Measurements from ENCODE around the gene KHDC1.
"Not testable (repeated sequence)": the region's sequence is repeated elsewhere in the genome, so short reads cannot be mapped to it uniquely, and the experiment has no call there.

The KHDC1 gene

GRCh38 chr6:73262671-73263569 is at the start of gene KHDC1:
TSS of gene KHDC1 (minus strand) at chr6:73263196. CDS start at chr6:73242517, 20,679 bp downstream.
- H3K4me3 ChIP-seq (ENCODE audit: control insufficient read depth, low read depth, low read length): peak within 1 kb of the TSS; percentile 64

GRCh38 chr6:73310503-73310845 is 47.5 kb upstream of the KHDC1 start:
- peak overlapping the region; percentile 80 for H3K4me3 ChIP-seq (ENCODE audit: control insufficient read depth, low read depth, low read length)
- not testable (repeated sequence) for DNase-seq (ENCODE audit: low read depth)

More at GRCh38 chr6:73262671-73263569, at the start of gene KHDC1:
- DNase-seq (ENCODE audit: low read depth): peak; percentile 52
- TF ChIP-seq CTCF (conservative IDR thresholded peaks at IDR 0.05; ENCODE audit: control insufficient read depth, insufficient read depth, low read depth, low read length): no peak

- TF ChIP-seq CTCF (conservative IDR thresholded peaks at IDR 0.05; ENCODE audit: control insufficient read depth, insufficient read depth, low read depth, low read length): peak; percentile 45
- peak; percentile 55 for DNase-seq (ENCODE audit: low read depth)
Observed at GRCh38 chr6:73309785-73310502, 46.9 kb upstream of the KHDC1 start.

GRCh38 chr6:73309535-73309784 is 46.5 kb upstream of the KHDC1 start:
- peak overlapping the region; percentile 80 for H3K4me3 ChIP-seq (ENCODE audit: control insufficient read depth, low read depth, low read length)
- TF ChIP-seq CTCF (conservative IDR thresholded peaks at IDR 0.05; ENCODE audit: control insufficient read depth, insufficient read depth, low read depth, low read length): no peak
- no peak for DNase-seq (ENCODE audit: low read depth)

More at GRCh38 chr6:73309785-73310502, 46.9 kb upstream of the KHDC1 start:
- peak overlapping the region; percentile 80 for H3K4me3 ChIP-seq (ENCODE audit: control insufficient read depth, low read depth, low read length)

GRCh38 chr6:73308712-73309534 is 45.9 kb upstream of the KHDC1 start:
- DNase-seq (ENCODE audit: low read depth): peak; percentile 22
- peak overlapping the region; percentile 80 for H3K4me3 ChIP-seq (ENCODE audit: control insufficient read depth, low read depth, low read length)
- TF ChIP-seq CTCF (conservative IDR thresholded peaks at IDR 0.05; ENCODE audit: control insufficient read depth, insufficient read depth, low read depth, low read length): peak; percentile 16

GRCh38 chr6:73303773-73304172 is 40.8 kb upstream of the KHDC1 start:
- not testable (repeated sequence) for H3K4me3 ChIP-seq (ENCODE audit: control insufficient read depth, low read depth, low read length); DNase-seq (ENCODE audit: low read depth)

GRCh38 chr6:73302339-73302738 is 39.3 kb upstream of the KHDC1 start:
- TF ChIP-seq CTCF (conservative IDR thresholded peaks at IDR 0.05; ENCODE audit: control insufficient read depth, insufficient read depth, low read depth, low read length): no peak
- DNase-seq (ENCODE audit: low read depth): no peak
- H3K4me3 ChIP-seq (ENCODE audit: control insufficient read depth, low read depth, low read length): no peak overlapping the region
